Measurements from ENCODE around the gene CTXND2.

GRCh38 chr1:150926097-150926741 is 39.3 kb downstream of the CTXND2 start, which contains the start of gene SETDB1:
- TF ChIP-seq MYC (IDR thresholded peaks at IDR 0.05; ENCODE audit: low read depth, low read length): peak; percentile 79; the same call in 1 of the 2 replicates
- no peak for TF ChIP-seq CTCF (IDR thresholded peaks at IDR 0.05; ENCODE audit: low read depth, low read length)
- peak; percentile 43 for TF ChIP-seq POLR2A (IDR thresholded peaks at IDR 0.05; ENCODE audit: extremely low read depth, insufficient read length)
- TF ChIP-seq, protein P1, sequence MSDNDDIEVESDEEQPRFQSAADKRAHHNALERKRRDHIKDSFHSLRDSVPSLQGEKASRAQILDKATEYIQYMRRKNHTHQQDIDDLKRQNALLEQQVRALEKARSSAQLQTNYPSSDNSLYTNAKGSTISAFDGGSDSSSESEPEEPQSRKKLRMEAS (IDR thresholded peaks at IDR 0.05; ENCODE audit: low read depth, low read length): peak; percentile 96

Measured in NB4 (cell line).